Cardiac septum (tissue), 1 donor: ENCODE results near the gene TNFRSF13B. TPM values are rescaled to one million over a fixed set of nuclear protein-coding genes. Genes with fewer than 3 reads are reported as not detected.
A peak's percentile ranks its signal among the peaks of the same experiment; 100 is the strongest.

Experiments
- DNase-seq: peaks from one replicate; pipeline ENCODE4 v3.0.0-alpha.2; 2020; ENCODE audit warnings: low spot score
- intact Hi-C: fragments of 100-400 bp; cut with DNase I; formaldehyde crosslinking; loops from one replicate; pipeline ENCODE4 v1.14.0; 2022
- total RNA-seq: library from RNA; stranded (reverse); fragmentation: NEBNext Ultra II Directional; extraction: Animal tissue kit (Norgen Biotek cat#: 25700); gene quantifications from one replicate; pipeline ENCODE4 v1.2.1, GENCODE V29; 2021
- donor health status: DM: no; HTN: no; CAD: no.

Gene TNFRSF13B
- total RNA-seq, 1 donor from 2014 or later, result not detected

GRCh38 chr17:16942141-16943031 is 29.5 kb downstream of the TNFRSF13B start:
- intact Hi-C loops, result no loop called here
- DNase-seq, result no peak

- intact Hi-C loops, result no loop called here
- no peak for DNase-seq
Observed at GRCh38 chr17:16941072-16942036, 30.6 kb downstream of the TNFRSF13B start.

DNA sequence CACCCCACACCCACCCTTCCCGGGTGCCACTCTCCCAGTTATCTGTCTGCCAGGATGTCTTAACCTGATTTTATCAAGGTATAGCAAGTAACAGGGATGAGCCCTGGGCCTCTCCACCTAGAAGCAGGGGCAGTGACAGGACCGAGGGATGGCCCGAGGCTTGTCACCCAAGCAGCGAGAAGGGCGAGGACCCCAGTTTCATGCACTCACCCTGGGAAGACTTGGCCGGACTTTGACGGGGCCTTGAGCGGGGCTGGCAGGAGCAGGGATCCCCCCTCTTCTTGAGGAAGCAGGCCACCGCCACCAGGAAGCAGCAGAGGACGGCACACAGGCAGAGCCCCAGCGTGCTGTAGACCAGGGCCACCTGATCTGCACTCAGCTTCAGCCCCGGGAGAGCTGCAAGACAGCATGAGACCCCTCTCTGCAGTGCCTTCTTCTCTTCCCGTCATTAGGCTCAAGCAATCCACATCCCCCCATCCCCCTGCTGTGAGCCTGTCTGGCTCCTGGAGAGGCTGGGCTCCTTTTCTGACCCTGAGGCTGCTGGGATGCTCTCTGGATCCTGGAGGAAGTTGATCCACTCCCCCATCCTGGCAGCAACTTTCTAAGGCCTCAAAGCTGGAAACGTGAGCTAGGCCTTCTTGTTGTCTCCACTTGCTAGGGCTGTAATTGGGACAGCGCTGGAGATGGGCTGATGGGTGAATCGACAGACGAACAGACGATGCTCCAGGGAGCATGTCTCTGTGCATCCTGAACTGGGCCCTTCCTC is 31.6 kb downstream of the TNFRSF13B start:
- DNase-seq, result no peak
- intact Hi-C loops, result no loop called here

DNA sequence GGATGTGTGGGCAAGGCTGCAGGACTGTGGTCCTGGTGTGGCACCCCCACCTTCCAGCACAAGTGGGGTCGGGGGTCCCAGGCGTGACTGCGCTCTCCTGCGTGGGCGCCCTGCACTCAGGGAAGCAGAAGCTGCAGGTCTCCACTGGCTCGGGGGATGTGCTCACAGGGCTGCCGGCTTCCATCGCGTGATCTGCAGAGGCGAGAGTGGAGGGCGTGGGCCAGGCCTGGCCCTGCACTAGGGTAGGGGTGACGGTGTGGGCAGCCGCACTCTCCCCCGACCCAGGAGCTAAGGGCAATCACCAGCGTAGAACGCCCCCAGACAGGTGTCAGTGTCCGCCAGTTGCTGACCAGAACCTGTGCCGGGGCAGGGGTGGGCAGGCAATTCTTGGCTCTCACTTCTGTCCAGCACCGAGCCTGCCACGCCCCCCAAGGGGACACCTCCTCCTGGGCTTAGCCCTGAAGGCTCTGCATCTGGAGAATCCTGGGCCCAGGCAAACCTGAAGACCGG is 32.3 kb downstream of the TNFRSF13B start:
- peak; percentile 72 for DNase-seq
- intact Hi-C loops, result no loop called here

GRCh38 chr17:16939208-16939576 is 32.7 kb downstream of the TNFRSF13B start:
- DNase-seq, result no peak
- intact Hi-C loops, result no loop called here

- intact Hi-C loops, result no loop called here
- peak; percentile 50 for DNase-seq
Observed at GRCh38 chr17:16938496-16939207, 33.3 kb downstream of the TNFRSF13B start.

DNA sequence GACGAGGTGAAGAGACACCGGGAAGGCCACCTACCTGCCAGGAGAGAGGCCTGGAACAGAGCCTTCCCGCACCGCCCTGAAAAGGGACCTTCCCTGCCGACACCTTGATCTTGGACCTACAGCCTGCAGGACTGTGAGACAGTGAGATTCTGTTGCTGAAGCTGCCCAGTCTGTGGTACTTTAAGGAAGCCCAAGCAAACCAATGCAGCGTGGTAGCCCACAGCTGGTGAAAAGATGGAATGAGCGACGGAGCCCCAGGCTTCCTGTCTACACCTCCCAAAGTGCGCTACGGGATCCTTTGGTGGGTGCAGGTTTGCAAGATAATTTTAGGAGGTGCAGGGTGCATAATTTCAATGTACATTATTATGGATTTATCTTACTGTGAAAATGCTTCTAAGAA is 33.9 kb downstream of the TNFRSF13B start:
- DNase-seq, result peak; percentile 26
- intact Hi-C loops, result no loop called here

DNA sequence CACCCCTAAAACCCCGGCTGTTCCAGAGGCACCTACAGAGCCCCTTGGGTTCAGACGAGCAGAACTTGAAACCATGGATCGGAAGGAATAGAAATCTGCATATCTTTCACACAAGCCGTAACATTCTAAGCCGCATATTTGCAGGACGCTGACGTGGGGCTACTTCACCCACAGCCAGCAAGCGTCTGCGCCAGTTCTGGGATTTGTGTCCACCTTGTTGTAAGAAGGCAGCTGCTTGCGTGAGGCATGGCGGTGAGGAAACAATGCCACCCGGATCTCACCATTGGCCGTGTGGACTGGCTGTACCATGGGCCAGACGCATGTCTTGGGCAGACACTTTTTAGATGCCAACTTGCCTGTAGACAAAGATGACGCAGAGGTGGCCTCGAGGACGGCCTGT is 34.5 kb downstream of the TNFRSF13B start:
- DNase-seq, result peak; percentile 24
- intact Hi-C loops, result no loop called here

DNA sequence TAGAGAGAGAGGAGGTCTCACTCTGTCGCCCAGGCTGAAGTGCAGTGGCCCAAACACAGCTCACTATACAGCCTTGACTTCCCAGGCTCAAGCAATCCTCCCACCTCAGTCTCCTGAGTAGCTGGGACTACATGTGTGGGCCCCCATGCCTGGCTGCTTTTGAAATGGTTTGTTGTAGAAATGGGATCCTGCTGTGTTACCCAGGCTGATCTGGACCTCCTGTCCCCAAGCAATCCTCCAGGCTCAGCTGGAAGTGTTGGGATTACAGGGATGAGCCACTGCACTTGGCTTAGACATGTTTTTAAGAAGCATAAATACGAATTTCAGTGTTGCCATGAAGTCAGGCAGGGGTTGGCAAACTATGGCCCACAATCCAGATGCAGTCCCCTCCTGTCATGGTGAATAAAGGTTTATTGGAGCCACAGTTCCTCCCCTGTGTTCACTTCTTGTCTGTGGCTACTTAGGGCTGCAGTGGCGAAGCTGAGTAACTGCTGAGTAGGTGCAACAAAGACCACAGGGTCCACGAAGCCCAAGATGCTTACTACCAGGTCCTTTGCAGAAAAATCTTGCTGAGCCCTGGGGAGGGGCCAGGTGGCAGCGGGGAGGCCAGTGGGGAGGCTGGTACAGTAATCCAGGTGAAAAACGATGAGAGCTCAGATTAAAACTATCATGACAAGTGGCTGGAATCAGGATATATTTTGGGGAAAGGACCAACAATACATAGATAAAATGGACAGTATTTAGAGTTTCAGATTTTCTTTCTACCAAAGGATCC is 35.2 kb downstream of the TNFRSF13B start:
- peak; percentile 31 for DNase-seq
- intact Hi-C loops, result no loop called here

DNA sequence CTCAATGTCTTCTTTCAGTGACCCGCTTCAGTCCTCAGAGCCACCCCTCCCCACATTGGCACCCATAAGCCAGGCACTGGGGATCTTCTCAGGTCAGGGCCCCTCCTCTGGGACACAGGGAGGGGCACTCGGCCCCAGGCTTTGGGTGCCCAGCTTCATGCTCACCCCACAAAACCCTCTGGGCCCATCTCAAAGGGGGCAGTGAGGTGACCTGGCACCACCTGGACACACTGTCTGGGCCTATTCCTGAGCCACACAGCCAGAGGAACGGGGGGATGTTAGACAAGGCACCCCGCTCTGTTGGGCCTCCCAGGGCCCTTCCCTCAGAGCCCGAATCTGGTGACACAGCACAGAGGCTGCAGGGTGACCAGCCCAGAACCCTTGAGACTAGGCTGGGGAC is 36.1 kb downstream of the TNFRSF13B start:
- peak; percentile 62 for DNase-seq
- intact Hi-C loops, result no loop called here

DNA sequence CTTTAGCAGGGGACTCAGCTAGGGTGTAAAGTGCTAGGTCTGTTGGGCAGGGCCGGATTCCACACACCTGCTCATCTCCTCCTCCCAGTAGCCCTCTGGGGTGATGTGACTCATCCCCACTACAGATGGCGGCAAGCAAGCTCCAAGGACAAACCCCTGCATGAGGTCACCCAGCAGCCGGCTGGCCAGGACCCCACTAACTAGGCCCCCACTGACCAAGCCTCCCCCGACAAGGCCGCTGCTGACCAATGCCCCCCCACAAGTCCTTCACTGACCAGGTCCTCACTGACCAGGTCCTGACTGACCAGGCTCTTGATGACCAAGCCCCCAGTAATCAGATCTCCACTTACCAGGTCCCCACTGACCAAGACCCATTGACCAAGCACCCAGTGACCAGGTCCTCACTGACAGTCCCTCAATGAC is 36.7 kb downstream of the TNFRSF13B start:
- DNase-seq, result peak; percentile 70

DNA sequence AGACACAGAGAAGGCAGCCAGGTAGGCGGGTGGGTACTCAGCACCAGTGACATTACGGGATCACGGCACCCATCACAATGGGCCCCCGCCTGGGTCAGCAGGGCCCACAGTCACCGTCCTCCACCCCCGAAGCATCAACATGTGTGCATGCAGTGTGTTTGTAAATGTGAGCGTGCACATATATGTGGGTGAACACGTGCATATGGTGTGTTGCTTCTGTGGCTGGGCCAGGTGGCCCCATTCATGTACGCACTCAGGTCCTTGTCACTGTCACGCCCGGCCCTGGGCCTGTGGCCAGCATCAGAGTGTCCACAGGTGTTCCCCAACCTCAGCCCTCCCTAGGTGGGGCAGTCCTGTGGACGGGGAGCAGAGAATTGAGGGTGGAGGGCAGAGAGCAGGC is 37.1 kb downstream of the TNFRSF13B start:
- peak; percentile 75 for DNase-seq

More for the DNA sequence above, 36.7 kb downstream of the TNFRSF13B start:
- intact Hi-C loops, result no loop called here

GRCh38 chr17:16934133-16934795 is 37.7 kb downstream of the TNFRSF13B start:
- DNase-seq, result peak; percentile 47
- intact Hi-C loops, result no loop called here

More for the DNA sequence above, 37.1 kb downstream of the TNFRSF13B start:
- intact Hi-C loops, result no loop called here

DNA sequence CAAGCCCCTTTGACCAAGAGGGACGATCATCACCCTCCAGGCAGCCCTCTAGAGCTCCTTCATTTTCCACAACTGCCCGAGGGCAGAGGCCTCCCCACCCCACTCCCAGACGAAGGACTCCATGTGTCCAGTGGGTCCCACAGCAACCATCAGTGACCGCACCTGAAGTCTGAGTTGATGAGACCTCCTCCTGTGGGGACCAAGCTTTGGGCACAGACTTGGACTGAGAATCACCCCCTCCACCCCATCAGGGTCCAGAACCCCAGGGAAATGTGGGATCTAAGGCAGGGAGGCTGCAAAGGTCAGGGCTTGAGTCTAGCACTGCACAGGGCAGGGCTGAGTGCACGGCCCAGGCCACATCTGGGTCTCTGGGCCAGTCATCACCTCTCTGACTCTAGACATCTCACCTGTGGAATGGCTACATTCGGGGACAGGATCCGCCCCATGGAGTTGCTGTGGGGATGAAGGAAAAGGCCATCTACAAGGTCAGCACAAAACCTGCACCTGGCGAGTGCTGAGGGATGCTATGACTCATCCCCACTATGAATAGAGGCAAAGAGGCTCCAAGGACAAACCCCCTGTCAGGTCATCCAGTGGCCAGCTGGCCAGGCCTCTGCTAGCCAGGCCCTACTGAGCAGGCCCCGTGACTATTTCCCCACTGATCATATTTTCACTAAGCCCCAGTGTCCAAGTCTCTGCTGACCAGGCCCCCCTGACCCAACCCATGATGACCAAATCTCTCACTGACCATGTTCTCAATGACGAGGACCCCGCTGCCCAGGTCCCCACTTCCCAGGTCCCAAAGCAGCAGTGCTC is 38.4 kb downstream of the TNFRSF13B start:
- DNase-seq, result peak; percentile 72
- intact Hi-C loops, result no loop called here

DNA sequence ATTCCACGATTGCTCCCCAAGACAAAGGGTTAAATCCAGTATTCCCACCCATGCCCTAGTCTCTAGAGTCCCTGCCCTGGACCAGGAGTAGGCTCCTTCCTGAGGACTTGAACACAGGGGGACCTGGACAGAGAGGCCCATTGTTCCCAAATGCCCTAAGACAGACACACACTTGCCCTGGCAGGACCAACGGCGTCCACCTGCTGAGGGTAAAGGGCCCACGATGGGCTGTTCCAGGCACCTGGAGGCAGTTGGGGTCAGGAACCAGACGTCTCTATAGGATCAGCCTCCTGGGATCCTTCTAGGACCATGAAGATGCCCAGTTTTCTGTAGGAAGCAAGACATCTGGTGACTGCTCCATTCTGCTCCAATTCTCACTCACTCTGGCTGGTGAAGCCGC is 39.3 kb downstream of the TNFRSF13B start:
- intact Hi-C loops, result no loop called here

DNA sequence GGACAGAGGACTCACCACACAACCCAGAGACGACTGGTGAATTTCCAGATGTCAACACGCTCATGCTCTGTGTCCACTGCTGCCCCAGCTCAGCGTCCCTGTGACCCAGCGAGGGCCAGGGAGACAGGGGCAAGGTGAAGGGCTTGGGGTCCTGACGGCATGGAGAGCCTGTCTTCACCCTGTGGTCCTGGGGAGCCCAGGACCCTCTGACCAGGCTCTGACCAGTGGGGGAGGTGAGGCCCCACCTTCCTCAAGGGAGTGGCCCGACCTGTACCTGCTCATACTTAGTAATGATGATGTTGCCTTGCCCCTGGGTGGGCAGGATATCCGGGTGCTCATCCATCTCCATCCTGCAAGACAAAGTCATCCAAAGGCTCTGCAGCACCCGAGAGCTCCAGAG is 39.8 kb downstream of the TNFRSF13B start:
- intact Hi-C loops, result no loop called here
- DNase-seq, result peak; percentile 22

More for the DNA sequence above, 39.3 kb downstream of the TNFRSF13B start:
- peak; percentile 73 for DNase-seq
